ENCODE measurements around the gene RARA. TPM values are rescaled to one million over a fixed set of nuclear protein-coding genes. Genes with fewer than 3 reads are reported as not detected.

Gene RARA
- polyA plus RNA-seq, 1 donor = 59.0 TPM

DNA sequence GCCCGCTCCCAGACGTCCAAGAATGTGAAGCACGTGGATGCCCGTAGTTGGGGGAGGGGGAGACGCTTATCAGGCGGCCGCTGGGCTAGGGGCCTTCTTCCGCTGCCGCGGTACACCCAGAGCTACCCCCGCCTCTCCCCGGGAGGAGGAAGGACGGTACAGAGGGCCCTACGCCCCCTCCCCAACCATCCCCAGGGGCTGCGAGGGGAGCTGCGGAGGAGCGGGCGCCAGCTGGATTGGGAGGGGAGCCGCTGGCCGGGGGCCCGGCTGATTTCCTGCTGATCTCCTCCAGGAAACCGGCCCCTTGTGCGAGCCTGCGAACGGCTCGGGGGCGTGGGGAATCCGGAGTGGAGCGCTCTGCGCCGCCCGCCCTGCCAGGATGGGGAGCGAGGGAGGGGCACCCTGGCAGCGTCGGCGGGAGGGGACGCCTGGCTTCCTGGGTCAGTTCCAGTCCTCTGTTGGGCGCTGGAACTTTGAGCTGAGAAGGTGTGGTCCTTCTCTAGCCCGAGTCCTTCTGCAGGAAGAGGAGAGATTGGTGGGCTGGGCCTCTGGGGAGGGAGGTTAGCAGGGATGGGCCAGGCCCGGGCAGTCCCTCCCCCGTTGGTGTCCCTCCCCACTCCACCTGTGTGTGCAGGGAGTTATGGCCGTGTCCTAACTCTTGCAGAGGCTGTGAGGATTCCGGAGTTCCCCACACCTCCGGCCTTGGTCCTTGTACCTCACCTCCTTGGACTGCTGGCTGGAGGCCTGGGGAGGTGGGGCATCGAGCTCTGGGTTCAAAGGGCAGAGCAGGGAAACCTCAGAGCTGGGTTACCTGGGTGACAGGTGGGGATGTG lies 36.4 kb downstream of the RARA start:
- no peak for DNase-seq (ENCODE audit: low read depth)

DNA sequence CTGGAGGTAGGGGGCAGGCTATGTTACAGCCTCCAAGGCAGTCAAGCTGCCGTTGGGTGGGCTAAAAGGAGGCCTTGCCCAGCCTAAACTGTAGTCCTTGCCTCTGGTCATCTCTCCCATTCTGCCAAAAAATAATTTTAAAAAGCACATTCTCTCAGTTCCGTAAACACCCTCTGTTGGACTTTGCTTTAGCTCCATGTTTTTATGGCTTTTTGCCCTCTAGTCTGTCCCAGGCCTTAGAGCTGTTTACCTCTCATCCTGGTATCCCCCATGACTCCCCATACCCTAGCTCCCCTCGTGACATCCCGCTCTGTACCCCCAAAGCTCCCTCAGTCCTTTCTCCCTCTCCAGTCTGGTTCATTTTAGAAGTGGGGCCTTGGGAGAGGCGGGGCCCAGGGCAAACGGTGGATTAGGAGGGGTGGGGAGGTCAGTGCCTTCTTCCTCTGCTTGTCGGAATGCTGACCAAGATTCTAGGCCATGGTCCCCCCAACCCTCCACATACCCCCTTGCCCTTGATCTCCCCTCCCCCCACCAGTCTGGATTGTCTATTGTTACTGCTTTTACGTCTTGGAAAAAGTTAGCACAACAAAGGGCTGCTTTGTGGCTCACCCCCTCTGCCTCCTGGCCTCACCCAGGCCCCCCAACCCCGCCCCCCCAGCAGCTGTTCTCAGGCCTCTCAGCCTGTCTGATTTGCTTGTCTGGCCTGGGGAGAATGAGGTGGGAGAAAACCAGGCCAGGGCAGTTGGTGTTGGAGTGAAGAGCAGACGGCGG lies 37.2 kb downstream of the RARA start:
- DNase-seq (ENCODE audit: low read depth) = no peak

DNA sequence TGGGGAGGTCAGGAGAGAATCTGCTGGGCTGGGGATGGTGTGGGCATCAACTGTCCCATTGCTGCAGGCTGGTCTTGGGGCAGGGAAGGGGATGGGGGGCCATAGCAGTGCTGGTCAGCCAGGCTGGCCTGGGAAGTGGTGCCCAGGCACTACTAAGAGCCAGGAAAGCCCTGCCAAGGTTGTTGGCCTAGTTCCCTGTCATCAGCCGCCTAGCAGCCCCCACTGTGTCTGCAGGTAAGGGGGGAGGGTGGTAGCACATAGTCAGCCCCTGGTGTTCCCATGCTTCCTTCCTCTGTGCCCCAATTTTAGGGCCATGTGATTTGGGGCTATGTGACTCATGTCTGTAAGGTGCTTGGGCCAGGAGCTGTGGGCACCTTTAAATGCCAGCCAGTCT lies 37.8 kb downstream of the RARA start:
- no peak for DNase-seq (ENCODE audit: low read depth)

DNA sequence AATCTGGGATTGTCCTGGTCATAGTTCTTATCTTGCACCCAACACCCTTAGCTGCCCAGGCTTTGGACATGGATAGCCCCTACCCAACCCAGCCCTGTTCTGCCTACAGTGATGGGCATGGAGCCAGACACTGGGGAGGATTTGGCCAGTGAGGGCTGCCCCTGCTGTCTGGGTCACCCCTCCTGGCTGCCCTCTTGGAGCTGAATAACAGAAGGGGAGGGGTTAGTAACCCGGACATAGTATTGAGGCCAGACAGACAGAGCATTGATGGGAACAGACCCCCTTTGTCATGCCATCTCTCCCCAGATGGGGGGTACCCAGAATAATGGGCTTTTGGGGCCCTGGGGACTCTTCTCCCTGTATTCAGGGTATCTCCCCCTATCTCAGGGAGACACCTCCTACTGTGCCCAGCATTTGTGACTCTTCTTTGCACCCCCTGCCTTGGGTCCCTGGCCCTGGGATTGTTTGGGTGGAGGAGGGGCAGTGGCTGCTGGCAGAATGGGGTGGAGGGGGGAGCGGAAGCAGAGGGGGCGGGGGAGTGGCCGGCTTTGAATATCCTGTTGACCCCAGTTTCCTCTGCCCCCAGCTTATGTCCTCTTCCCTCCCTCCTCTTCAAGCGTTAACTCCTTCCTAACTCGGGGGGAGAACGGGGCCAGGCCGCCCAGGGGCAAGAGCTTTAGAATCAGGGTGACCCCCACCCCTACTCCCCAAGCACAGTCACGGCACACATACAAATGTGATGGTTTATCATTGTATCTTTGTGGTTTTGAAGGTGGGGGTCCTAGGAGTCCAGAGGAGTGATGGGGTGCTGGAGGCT lies 38.5 kb downstream of the RARA start:
- no peak for DNase-seq (ENCODE audit: low read depth)

DNA sequence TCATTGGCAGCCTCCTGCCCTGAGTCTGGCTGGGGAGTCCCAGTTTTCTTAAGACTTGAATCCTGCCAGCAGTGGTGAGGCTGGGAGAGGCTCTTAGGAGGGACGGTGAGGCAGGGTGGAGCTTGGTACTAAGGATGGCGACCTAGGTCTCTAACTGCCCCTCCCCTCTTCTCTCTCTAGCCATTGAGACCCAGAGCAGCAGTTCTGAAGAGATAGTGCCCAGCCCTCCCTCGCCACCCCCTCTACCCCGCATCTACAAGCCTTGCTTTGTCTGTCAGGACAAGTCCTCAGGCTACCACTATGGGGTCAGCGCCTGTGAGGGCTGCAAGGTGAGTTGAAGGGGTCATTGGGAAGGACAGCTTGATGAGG lies 39.1 kb downstream of the RARA start:
- DNase-seq (ENCODE audit: low read depth) = no peak

DNA sequence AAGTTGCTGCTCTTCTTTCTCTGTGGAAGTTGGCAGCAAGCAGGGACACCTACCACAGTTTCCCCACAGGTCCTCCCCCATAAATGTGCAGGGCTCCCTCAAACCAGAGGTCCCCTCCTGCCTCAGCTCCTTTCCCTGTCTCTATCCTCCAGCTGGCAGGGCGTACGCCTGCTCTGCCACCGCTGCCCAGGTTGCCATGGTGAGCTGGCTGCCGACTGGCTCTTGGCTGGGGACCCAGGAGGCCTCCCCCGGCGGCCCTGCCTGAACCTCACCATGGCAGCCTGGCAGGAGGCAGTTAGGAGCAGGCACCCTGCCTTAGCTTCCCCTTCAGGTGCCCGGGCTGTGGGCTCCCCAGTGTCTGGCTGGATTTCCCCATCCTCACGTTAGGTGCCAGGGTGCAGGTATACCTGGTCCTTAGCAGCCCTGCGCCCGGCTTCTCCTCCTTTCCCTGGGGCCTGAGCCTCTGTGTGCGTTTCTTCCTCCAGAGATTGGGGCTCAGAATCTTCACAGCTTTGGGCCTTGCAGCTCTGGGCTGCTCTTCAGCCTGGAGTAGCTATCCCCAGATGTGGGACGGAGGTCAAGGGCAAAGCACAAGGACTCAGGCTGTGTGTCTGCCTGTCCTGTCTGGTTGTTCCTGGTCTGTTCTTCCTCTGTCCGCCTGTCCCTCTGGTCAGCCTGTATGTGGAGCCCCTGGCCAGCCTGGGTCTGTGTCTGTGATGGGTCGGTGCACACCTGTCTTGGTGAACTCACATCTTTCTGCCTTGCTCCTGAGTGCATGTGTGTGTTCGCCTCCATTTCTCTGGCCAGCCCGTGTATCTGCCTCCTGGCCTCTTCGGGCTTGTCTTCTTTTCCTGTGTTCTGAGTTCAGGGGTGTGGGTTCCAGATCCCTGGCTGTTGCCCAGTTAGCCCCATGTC lies 39.8 kb downstream of the RARA start:
- DNase-seq (ENCODE audit: low read depth) = no peak

DNA sequence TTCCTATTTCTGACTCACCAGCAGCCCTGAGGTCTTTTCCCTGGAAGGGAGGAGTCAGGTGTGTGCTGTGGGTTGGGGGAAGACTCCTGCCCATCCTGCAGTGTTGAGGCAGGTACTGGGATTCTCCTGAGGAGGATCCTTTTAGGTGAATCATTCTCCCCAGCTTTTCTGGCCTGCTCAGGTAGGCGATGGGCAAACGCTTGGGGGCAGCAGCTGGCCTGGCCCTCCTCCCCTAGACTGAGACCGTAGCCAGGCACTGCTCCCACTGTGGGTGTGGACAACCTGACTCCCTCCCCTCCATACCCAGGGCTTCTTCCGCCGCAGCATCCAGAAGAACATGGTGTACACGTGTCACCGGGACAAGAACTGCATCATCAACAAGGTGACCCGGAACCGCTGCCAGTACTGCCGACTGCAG lies 40.5 kb downstream of the RARA start:
- no peak for DNase-seq (ENCODE audit: low read depth)

DNA sequence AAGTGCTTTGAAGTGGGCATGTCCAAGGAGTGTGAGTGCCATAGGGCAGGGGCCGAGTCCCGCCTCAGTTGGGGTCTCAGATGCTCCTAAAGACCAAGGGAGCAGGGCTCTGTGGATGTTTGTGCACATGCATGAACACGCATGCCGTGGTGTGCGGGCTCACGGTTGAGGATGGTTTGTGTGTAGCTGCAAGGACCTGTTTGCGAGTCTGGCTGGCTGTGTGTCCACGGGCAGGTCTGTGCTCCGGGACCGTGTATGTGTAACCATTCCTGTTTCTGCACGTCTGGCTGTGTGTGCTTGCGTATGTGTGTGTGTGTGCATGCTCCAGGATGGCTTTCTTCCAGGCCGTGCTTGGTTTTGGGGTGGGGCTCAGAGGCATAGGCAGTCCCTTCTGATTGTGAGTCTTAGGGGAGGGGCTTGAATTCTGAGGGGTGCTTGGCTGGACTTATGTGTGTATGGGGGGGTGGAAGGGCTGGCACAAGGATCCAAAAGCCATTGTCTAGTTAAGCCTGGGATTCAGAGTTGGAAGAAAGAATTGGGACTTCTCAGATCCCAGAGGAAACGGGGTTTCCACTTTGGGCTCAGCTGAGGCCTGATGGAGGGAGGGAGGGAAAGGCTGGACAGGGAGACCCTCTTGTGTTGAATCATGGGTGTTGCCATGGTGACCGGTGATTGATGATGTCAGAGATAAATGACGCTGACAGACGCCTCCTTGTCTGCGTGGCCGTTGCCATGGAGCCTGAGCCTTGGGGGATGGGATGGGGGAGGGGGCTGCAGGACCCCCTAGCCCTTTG lies 41.1 kb downstream of the RARA start:
- no peak for DNase-seq (ENCODE audit: low read depth)

DNA sequence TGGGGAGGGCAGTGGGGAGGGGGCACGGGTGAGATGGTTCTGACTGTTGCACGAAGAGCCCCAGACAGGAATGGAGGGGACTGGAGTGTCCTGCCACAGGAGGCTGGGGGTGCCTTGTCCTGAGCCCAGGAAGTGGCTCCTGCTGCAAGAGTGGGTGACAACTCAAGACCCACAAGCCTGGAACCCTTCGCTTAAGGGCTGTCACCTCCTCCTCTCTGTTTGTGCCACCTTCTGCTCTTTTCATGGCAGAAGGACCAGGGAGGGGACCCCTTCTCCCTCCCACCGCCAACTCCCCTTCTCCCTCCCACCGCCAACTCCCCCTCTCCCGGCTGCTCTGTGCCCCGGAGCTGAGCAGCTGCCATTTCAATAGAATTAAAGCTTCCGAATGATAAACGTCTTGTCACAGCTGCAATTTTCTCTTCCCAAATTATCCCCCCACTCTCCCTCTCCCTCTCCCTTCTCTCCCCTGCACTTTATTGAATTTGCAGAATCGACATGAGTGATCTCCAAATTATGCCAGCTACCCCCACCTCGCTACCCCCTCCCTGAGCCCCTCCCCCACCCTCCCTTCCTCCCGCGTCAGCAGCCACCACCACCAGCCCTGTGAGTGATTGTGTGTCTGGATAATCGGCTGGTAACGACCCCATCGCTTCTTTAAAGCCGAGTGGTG lies 41.8 kb downstream of the RARA start:
- no peak for DNase-seq (ENCODE audit: low read depth)

DNA sequence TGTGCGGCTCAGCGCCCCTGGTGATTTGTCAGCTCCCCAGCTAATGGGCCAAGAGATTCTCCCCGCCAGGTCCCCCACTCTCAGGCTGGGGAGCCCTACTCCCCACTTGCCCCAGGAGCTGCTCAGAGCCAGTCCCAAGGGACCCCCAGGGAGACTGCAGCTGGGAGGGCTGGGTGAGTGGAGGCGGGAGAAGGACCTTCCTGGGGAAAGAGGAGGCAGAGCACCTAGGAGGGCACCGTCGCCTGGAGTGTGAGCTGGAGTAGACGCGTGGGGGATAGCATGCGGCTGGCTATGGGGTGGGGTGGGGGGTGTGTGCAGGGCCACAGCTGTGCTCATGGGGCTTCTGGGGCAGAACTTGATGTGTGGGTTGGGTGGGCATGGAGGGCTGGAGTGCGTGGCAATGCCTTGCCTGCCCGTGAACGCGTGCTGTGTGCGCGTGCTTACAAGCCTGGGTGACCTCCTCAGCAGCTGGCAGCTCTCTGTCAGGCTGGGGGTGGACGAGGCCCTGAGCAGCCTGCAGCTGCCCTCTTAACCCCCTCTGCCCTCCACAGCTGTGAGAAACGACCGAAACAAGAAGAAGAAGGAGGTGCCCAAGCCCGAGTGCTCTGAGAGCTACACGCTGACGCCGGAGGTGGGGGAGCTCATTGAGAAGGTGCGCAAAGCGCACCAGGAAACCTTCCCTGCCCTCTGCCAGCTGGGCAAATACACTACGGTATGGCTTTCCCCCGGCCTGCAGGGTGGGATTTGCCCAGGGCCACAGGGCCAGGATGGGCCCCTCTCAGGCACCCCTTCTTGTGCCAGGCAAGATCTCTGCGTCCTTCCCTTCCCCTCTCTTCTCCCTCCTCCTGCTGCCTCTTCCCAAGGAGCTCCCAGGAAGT lies 42.6 kb downstream of the RARA start:
- DNase-seq (ENCODE audit: low read depth) = no peak

DNA sequence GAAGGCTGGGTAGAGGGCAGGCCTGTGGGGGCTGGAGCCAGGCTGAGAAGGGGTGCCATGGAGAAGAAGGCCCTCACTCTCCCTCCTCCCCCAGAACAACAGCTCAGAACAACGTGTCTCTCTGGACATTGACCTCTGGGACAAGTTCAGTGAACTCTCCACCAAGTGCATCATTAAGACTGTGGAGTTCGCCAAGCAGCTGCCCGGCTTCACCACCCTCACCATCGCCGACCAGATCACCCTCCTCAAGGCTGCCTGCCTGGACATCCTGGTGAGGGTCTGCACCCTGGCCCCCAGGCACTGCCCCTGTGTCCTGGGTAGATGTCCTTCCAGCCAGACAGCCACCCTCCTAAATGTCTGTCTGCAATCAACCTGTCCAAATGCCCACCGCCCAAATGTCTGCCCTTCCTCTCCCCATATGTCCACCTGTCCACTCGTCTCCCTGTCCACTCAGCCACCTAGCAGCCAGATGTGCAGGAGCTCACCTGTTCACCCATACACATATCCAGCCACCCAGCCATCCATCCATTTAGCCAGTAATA lies 43.3 kb downstream of the RARA start:
- no peak for DNase-seq (ENCODE audit: low read depth)

DNA sequence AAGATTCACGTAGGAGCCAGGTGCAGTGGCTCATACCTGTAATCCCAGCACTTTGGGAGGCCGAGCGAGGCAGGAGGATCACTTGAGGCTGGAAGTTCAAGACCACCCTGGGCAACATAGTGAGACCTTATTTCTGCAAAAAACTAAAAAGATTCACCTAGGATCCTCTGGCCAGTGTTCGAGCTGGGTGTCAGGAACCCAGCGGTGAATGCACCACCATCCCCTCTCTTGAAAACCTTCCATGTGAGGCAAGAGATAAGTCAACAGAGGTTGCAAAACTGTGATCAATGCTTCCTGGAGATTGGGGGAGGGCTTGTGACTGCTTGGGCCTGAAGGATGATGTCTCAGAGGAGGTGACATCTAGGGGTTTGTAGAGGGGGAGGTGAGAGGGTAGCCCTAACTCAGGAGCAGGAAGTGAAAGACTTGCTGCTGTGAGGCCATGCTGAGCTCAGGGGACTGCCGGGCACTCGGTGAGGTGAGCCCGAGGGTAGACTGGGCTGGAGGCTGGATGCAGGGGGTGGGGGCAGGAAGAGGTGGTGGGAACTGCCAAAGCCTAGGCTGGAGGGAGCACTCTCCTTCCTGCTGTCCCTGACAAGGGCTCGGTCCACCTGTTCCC lies 43.9 kb downstream of the RARA start:
- DNase-seq (ENCODE audit: low read depth) = no peak

DNA sequence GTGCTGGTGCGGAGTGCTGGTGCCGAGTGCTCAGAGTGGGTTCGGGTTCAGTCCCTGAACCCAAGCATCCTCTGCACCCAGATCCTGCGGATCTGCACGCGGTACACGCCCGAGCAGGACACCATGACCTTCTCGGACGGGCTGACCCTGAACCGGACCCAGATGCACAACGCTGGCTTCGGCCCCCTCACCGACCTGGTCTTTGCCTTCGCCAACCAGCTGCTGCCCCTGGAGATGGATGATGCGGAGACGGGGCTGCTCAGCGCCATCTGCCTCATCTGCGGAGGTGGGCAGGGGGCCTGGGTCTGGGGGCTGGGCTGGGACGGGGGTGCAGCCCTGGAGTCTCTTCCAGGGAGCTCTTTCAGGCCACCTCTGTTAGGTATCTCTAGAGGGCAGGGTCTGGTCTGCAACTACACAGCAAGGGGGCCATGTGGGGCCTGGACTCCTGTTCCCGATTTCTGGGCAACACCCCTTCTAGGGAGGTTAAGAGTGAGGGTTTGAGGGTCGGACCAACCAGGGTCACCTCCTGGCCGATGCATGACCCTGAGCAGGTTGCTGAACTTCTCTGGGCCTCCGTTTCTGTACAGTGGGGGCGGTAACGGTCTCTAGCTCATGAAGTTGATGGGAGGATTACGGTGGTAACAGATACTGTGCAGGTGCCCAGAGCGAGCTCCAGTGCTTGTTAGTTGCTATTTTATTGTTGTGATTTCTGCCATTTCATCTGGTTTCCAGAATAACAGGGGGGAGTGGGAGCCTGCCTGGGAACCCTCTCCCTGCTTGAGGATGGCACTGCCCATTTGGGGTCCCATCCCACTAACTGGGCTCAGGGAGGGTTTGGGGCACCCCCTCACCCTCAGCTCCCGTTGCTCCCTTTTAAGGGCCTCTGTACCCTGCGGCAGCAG lies 45.5 kb downstream of the RARA start:
- DNase-seq (ENCODE audit: low read depth) = no peak

DNA sequence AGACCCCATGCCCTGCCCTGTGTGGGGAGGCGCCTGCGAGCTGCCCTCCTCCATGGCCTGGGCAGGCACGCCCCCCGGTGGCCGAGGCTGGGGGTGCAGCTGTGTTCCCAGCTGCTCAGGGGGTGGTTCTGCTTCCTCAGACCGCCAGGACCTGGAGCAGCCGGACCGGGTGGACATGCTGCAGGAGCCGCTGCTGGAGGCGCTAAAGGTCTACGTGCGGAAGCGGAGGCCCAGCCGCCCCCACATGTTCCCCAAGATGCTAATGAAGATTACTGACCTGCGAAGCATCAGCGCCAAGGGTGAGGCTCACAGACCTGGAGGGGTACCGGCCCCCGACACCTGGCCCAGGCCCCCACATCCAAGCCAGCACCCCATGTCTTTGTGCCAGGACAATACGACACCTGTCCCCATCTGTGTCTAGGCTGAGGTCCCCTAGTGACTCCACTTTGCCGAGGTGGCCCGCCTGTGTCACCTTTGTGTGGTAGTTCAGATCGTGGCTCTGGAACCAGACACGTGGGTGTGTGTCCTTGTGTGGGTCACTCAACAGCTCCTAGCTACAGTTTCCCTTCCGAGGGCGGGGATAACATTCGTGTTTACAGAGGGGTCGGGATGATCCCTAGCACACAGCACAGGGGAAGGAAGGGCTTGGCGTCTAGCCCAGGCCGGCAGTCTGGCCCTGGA lies 46.3 kb downstream of the RARA start:
- DNase-seq (ENCODE audit: low read depth) = no peak

DNA sequence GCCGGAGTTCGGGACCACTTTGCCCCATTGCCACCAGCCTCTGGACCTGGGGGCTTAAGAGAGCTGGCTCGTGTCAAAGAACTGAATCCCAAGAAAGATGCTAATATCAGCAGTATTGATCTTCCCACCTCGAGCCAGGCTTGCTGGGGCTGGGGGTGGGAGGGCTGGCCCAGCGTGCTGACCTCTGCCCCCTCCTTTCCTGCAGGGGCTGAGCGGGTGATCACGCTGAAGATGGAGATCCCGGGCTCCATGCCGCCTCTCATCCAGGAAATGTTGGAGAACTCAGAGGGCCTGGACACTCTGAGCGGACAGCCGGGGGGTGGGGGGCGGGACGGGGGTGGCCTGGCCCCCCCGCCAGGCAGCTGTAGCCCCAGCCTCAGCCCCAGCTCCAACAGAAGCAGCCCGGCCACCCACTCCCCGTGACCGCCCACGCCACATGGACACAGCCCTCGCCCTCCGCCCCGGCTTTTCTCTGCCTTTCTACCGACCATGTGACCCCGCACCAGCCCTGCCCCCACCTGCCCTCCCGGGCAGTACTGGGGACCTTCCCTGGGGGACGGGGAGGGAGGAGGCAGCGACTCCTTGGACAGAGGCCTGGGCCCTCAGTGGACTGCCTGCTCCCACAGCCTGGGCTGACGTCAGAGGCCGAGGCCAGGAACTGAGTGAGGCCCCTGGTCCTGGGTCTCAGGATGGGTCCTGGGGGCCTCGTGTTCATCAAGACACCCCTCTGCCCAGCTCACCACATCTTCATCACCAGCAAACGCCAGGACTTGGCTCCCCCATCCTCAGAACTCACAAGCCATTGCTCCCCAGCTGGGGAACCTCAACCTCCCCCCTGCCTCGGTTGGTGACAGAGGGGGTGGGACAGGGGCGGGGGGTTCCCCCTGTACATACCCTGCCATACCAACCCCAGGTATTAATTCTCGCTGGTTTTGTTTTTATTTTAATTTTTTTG lies 47.1 kb downstream of the RARA start:
- DNase-seq (ENCODE audit: low read depth) = no peak

Measured in forelimb muscle (tissue), 1 donor.